ENCODE results near the gene PIK3R5.
"Not testable (repeated sequence)": the region's sequence is repeated elsewhere in the genome, so short reads cannot be mapped to it uniquely, and the experiment has no call there.

DNA sequence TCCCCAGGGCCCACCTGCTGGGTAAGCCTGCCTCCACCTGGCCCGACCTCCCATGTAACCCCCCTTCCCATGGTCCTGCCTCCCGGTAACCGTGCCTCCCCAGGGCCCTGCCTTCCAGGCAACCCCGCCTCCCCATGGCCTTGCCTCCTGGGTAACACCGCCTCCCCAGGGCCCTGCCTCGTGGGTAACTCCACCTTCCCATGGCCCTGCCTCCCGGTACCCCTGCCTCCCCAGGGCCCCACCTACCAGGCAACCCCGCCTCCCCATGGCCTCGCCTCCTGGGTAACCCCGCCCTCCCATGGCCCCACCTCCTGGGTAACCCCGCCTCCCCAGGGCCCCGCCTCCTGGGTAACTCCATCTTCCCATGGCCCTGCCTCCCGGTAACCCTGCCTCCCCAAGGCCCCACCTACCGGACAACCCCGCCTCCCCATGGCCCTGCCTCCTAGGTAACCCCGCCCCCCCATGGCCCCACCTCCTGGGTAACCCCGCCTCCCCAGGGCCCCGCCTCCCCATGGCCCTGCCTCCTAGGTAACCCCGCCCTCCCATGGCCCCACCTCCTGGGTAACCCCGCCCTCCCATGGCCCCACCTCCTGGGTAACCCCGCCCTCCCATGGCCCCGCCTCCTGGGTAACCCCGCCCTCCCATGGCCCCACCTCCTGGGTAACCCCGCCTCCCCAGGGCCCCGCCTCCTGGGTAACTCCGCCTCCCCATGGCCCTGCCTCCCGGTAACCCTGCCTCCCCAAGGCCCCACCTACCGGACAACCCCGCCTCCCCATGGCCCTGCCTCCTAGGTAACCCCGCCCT lies 80.1 kb downstream of the PIK3R5 start:
- TF ChIP-seq, protein P1, sequence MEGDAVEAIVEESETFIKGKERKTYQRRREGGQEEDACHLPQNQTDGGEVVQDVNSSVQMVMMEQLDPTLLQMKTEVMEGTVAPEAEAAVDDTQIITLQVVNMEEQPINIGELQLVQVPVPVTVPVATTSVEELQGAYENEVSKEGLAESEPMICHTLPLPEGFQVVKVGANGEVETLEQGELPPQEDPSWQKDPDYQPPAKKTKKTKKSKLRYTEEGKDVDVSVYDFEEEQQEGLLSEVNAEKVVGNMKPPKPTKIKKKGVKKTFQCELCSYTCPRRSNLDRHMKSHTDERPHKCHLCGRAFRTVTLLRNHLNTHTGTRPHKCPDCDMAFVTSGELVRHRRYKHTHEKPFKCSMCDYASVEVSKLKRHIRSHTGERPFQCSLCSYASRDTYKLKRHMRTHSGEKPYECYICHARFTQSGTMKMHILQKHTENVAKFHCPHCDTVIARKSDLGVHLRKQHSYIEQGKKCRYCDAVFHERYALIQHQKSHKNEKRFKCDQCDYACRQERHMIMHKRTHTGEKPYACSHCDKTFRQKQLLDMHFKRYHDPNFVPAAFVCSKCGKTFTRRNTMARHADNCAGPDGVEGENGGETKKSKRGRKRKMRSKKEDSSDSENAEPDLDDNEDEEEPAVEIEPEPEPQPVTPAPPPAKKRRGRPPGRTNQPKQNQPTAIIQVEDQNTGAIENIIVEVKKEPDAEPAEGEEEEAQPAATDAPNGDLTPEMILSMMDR (IDR thresholded peaks at IDR 0.05 in 4 of 5, conservative IDR thresholded peaks at IDR 0.05 in 1 of 5), result not testable (repeated sequence)
- TF ChIP-seq POLR2A (IDR thresholded peaks at IDR 0.05), result not testable (repeated sequence)
